GM12878 (cell line): ENCODE data around the gene KTN1. TPM values are rescaled to one million over a fixed set of nuclear protein-coding genes. Genes with fewer than 3 reads are reported as not detected.

Experiments used
- BCL3 ChIP-seq: IDR thresholded peaks from 2 replicates; pipeline ENCODE4 v1.6.1; 2011; ENCODE audit warnings: borderline replicate concordance, low read depth, mild to moderate bottlenecking, moderate library complexity, low read length; ENCODE audit not compliant: insufficient read depth, poor library complexity, severe bottlenecking
- CREB1 ChIP-seq: IDR thresholded peaks from 2 replicates; pipeline ENCODE4 v1.6.1; 2012; ENCODE audit warnings: low read depth, mild to moderate bottlenecking, inconsistent platforms
- CTCF ChIP-seq, 3 experiments: IDR thresholded peaks in 2 of 3; conservative IDR thresholded peaks in 1 of 3; 2 replicates each; pipeline ENCODE4 v1.5.1; 2011; ENCODE audit warnings: low read depth in 3 of 3, low read length in 3 of 3, mild to moderate bottlenecking in 3 of 3, control low read depth in 2 of 3, moderate library complexity in 2 of 3, inconsistent platforms in 1 of 3, mixed read lengths in 1 of 3; ENCODE audit not compliant: control insufficient read depth in 2 of 3, insufficient read depth in 1 of 3; ENCODE audit errors: extremely low read depth in 1 of 3
- IKZF1 ChIP-seq: fragments of 450-650 bp; conservative IDR thresholded peaks from 2 replicates; pipeline ENCODE4 v1.6.1; 2017; ENCODE audit warnings: antibody characterized with exemption, mild to moderate bottlenecking
- MLLT1 ChIP-seq: fragments of 450-650 bp; IDR thresholded peaks from 2 replicates; pipeline ENCODE4 v1.6.1; 2016; ENCODE audit warnings: mild to moderate bottlenecking
- NFIC ChIP-seq: IDR thresholded peaks from 2 replicates; pipeline ENCODE4 v1.6.1; 2012; ENCODE audit warnings: low read depth, mild to moderate bottlenecking, inconsistent platforms, low read length, moderate library complexity
- NFYA ChIP-seq: IDR thresholded peaks from 2 replicates; pipeline ENCODE4 v1.6.1; 2011; ENCODE audit warnings: low read depth, mild to moderate bottlenecking, low read length, improper control_type of control experiment, borderline replicate concordance
- NR2F1 ChIP-seq: fragments of 450-650 bp; conservative IDR thresholded peaks from 2 replicates; pipeline ENCODE4 v1.6.1; 2017; ENCODE audit warnings: mild to moderate bottlenecking
- POLR2AphosphoS2 ChIP-seq: IDR thresholded peaks from 2 replicates; pipeline ENCODE4 v1.6.1; 2011; ENCODE audit warnings: low read depth, mild to moderate bottlenecking, low read length, improper control_type of control experiment, moderate library complexity
- SUPT20H ChIP-seq: IDR thresholded peaks from 2 replicates; pipeline ENCODE4 v1.6.1; 2011; ENCODE audit warnings: low read depth, mild to moderate bottlenecking, low read length, moderate library complexity, borderline replicate concordance; ENCODE audit not compliant: control insufficient read depth
- TCF3 ChIP-seq: IDR thresholded peaks from 2 replicates; pipeline ENCODE4 v1.6.1; 2012; ENCODE audit warnings: low read depth, mild to moderate bottlenecking, low read length, borderline replicate concordance; ENCODE audit not compliant: insufficient read depth
- YBX1 ChIP-seq: fragments of 450-650 bp; IDR thresholded peaks from 2 replicates; pipeline ENCODE4 v1.6.1; 2016; ENCODE audit warnings: antibody characterized with exemption
- ZBTB4 ChIP-seq: fragments of 450-650 bp; formaldehyde crosslinking; IDR thresholded peaks from 2 replicates; pipeline ENCODE4 v1.4.0; 2022; ENCODE audit warnings: mild to moderate bottlenecking, moderate library complexity
- ZBTB40 ChIP-seq: fragments of 450-650 bp; IDR thresholded peaks from 2 replicates; pipeline ENCODE4 v1.6.1; 2016; ENCODE audit warnings: mild to moderate bottlenecking, moderate library complexity, borderline replicate concordance
- ZNF24 ChIP-seq: fragments of 450-650 bp; IDR thresholded peaks from 2 replicates; pipeline ENCODE4 v1.6.1; 2017; ENCODE audit warnings: antibody characterized with exemption, mild to moderate bottlenecking
- ZNF274 ChIP-seq: IDR thresholded peaks from one replicate; pipeline ENCODE4 v1.8.0; 2011; ENCODE audit not compliant: insufficient read length, insufficient read depth
- polyA plus RNA-seq, 11 experiments: library from polyadenylated mRNA; depleted of rRNA in 4 of 11; unstranded in 6 of 11; stranded (reverse) in 5 of 11; fragments of >200 nt; fragmentation: Nextera tagmentation in 4 of 11; fragmentation: Illumina TruSeq in 1 of 11; extraction: Ambion mirVana in 4 of 11; extraction: Trizol in 1 of 11; gene quantifications; 1 replicate in 1 of 11; 2 replicates in 10 of 11; pipeline versions ENCODE4 v1.2.1 to v1.2.3, GENCODE V29; 2011 to 2016; ENCODE audit warnings: inconsistent platforms in 2 of 11, missing spikeins in 2 of 11, low read depth in 1 of 11
- total RNA-seq, 4 experiments: library from RNA; depleted of rRNA in 3 of 4; stranded (reverse); fragments of >200 nt in 3 of 4; fragmentation: Illumina TruSeq in 1 of 4; extraction: Trizol in 1 of 4; gene quantifications; 2 replicates each; pipeline versions ENCODE4 v1.2.1 to v1.2.3, GENCODE V29; 2013 to 2021

Gene KTN1
- total and polyA plus RNA-seq, 10 of the 15 experiments (the other 5 are each of a cell fraction or from before 2014, with no cell fraction given) = 50.6 to 154 (median 84.2) TPM

- TF ChIP-seq ZBTB4 (CRISPR knock-in tag) (no peak), BCL3 (no peak), ZBTB40 (no peak), NFYA (no peak), POLR2AphosphoS2 (no peak), IKZF1 (peak; percentile 93), NR2F1 (peak; percentile 52; the same call in 1 of the 2 replicates), YBX1 (no peak), ZNF274 (no peak), ZNF24 (no peak), TCF3 (peak; percentile 63; the same call in 1 of the 2 replicates), SUPT20H (no peak), MLLT1 (peak; percentile 9; the same call in 1 of the 2 replicates), NFIC (no peak), CREB1 (no peak), CTCF (IDR thresholded peaks at IDR 0.05 in 2 of 3, conservative IDR thresholded peaks at IDR 0.05 in 1 of 3; ENCODE audit: control insufficient read depth in 2 of 3, extremely low read depth in 1 of 3, insufficient read depth in 1 of 3, low read depth in 3 of 3, low read length in 3 of 3) (no peak)
Observed at GRCh38 chr14:55579724-55580469, at the start of gene KTN1 (continued).
